Dendritic cell treated with granulocyte-macrophage colony-stimulating factor and Interleukin-4, amounts not matched to agents 40 ng/mL and 50 ng/mL, for 4 days (primary cell): ENCODE measurements around the gene NPIPA5.
"Not testable (repeated sequence)": the region's sequence is repeated elsewhere in the genome, so short reads cannot be mapped to it uniquely, and the experiment has no call there.

Experiments
- H3K27ac Mint-ChIP-seq: one replicate; pipeline ENCODE4 v1.8.0; 2022; ENCODE audit warnings: mild to moderate bottlenecking, mixed read lengths
- H3K27me3 Mint-ChIP-seq: one replicate; pipeline ENCODE4 v1.8.0; 2022; ENCODE audit warnings: mild to moderate bottlenecking, mixed read lengths
- H3K36me3 Mint-ChIP-seq: one replicate; pipeline ENCODE4 v1.8.0; 2022; ENCODE audit warnings: low read depth, mixed read lengths
- H3K4me1 Mint-ChIP-seq: one replicate; pipeline ENCODE4 v1.8.0; 2022; ENCODE audit warnings: low read depth, mixed read lengths
- H3K4me3 Mint-ChIP-seq: one replicate; pipeline ENCODE4 v1.8.0; 2022; ENCODE audit warnings: mild to moderate bottlenecking, moderate library complexity, mixed read lengths
- H3K9me3 Mint-ChIP-seq: one replicate; pipeline ENCODE4 v1.8.0; 2022; ENCODE audit warnings: mixed read lengths
- intact Hi-C: fragments of 100-400 bp; cut with micrococcal nuclease; formaldehyde crosslinking; loops from one replicate; pipeline ENCODE4 v1.15.0; 2022

The NPIPA5 gene

GRCh38 chr16:15351251-15351650 lies 26.8 kb downstream of the NPIPA5 start:
- intact Hi-C loops, H3K27me3 Mint-ChIP-seq, H3K4me1 Mint-ChIP-seq, H3K27ac Mint-ChIP-seq, H3K9me3 Mint-ChIP-seq, H3K4me3 Mint-ChIP-seq, H3K36me3 Mint-ChIP-seq: not testable (repeated sequence)

GRCh38 chr16:15348721-15349120 lies 29.4 kb downstream of the NPIPA5 start:
- H3K27ac Mint-ChIP-seq, intact Hi-C loops, H3K27me3 Mint-ChIP-seq, H3K36me3 Mint-ChIP-seq, H3K4me3 Mint-ChIP-seq, H3K4me1 Mint-ChIP-seq, H3K9me3 Mint-ChIP-seq: not testable (repeated sequence)

- H3K36me3 Mint-ChIP-seq, H3K4me3 Mint-ChIP-seq, H3K27ac Mint-ChIP-seq, H3K4me1 Mint-ChIP-seq, intact Hi-C loops, H3K27me3 Mint-ChIP-seq, H3K9me3 Mint-ChIP-seq: not testable (repeated sequence)
Observed at GRCh38 chr16:15342337-15342736, 35.8 kb downstream of the NPIPA5 start.

GRCh38 chr16:15338986-15339385 lies 39.1 kb downstream of the NPIPA5 start:
- intact Hi-C loops, H3K27me3 Mint-ChIP-seq, H3K4me1 Mint-ChIP-seq, H3K9me3 Mint-ChIP-seq, H3K4me3 Mint-ChIP-seq, H3K36me3 Mint-ChIP-seq, H3K27ac Mint-ChIP-seq: not testable (repeated sequence)

GRCh38 chr16:15337974-15338605 lies 40.0 kb downstream of the NPIPA5 start:
- H3K4me3 Mint-ChIP-seq, H3K36me3 Mint-ChIP-seq, H3K27me3 Mint-ChIP-seq, intact Hi-C loops, H3K4me1 Mint-ChIP-seq, H3K27ac Mint-ChIP-seq, H3K9me3 Mint-ChIP-seq: not testable (repeated sequence)

- H3K9me3 Mint-ChIP-seq, H3K27me3 Mint-ChIP-seq, intact Hi-C loops, H3K36me3 Mint-ChIP-seq, H3K27ac Mint-ChIP-seq, H3K4me1 Mint-ChIP-seq, H3K4me3 Mint-ChIP-seq: not testable (repeated sequence)
Observed at GRCh38 chr16:15335609-15336008, 42.5 kb downstream of the NPIPA5 start.

GRCh38 chr16:15333969-15334368 lies 44.1 kb downstream of the NPIPA5 start:
- H3K4me3 Mint-ChIP-seq, H3K4me1 Mint-ChIP-seq, H3K27me3 Mint-ChIP-seq, intact Hi-C loops, H3K36me3 Mint-ChIP-seq, H3K27ac Mint-ChIP-seq, H3K9me3 Mint-ChIP-seq: not testable (repeated sequence)

GRCh38 chr16:15330978-15331377 lies 47.1 kb downstream of the NPIPA5 start:
- intact Hi-C loops, H3K4me3 Mint-ChIP-seq, H3K27ac Mint-ChIP-seq, H3K27me3 Mint-ChIP-seq, H3K36me3 Mint-ChIP-seq, H3K4me1 Mint-ChIP-seq, H3K9me3 Mint-ChIP-seq: not testable (repeated sequence)

- H3K36me3 Mint-ChIP-seq, intact Hi-C loops, H3K4me3 Mint-ChIP-seq, H3K27ac Mint-ChIP-seq, H3K27me3 Mint-ChIP-seq, H3K4me1 Mint-ChIP-seq, H3K9me3 Mint-ChIP-seq: not testable (repeated sequence)
Observed at GRCh38 chr16:15324954-15325353, 53.1 kb downstream of the NPIPA5 start.

- H3K4me3 Mint-ChIP-seq, intact Hi-C loops, H3K9me3 Mint-ChIP-seq, H3K27ac Mint-ChIP-seq, H3K4me1 Mint-ChIP-seq, H3K36me3 Mint-ChIP-seq, H3K27me3 Mint-ChIP-seq: not testable (repeated sequence)
Observed at GRCh38 chr16:15323373-15323772, 54.7 kb downstream of the NPIPA5 start.

GRCh38 chr16:15321221-15321620 lies 56.9 kb downstream of the NPIPA5 start:
- H3K27me3 Mint-ChIP-seq, result not testable (repeated sequence)

GRCh38 chr16:15314562-15314961 lies 63.5 kb downstream of the NPIPA5 start:
- peaks cover 11% of the 10 kb centered on the region for H3K9me3 Mint-ChIP-seq
- H3K4me3 Mint-ChIP-seq, H3K27ac Mint-ChIP-seq, intact Hi-C loops, H3K36me3 Mint-ChIP-seq, H3K27me3 Mint-ChIP-seq, H3K4me1 Mint-ChIP-seq: not testable (repeated sequence)

More at GRCh38 chr16:15321221-15321620, 56.9 kb downstream of the NPIPA5 start:
- H3K9me3 Mint-ChIP-seq, H3K27ac Mint-ChIP-seq, intact Hi-C loops, H3K4me1 Mint-ChIP-seq, H3K4me3 Mint-ChIP-seq, H3K36me3 Mint-ChIP-seq: not testable (repeated sequence)
